ENCODE measurements around the gene ATP9A. TPM values are rescaled to one million over a fixed set of nuclear protein-coding genes. Genes with fewer than 3 reads are reported as not detected.

ATP9A gene
- total RNA-seq, 2 experiments from 2014 or later: 1.0 to 1.2 TPM

DNA sequence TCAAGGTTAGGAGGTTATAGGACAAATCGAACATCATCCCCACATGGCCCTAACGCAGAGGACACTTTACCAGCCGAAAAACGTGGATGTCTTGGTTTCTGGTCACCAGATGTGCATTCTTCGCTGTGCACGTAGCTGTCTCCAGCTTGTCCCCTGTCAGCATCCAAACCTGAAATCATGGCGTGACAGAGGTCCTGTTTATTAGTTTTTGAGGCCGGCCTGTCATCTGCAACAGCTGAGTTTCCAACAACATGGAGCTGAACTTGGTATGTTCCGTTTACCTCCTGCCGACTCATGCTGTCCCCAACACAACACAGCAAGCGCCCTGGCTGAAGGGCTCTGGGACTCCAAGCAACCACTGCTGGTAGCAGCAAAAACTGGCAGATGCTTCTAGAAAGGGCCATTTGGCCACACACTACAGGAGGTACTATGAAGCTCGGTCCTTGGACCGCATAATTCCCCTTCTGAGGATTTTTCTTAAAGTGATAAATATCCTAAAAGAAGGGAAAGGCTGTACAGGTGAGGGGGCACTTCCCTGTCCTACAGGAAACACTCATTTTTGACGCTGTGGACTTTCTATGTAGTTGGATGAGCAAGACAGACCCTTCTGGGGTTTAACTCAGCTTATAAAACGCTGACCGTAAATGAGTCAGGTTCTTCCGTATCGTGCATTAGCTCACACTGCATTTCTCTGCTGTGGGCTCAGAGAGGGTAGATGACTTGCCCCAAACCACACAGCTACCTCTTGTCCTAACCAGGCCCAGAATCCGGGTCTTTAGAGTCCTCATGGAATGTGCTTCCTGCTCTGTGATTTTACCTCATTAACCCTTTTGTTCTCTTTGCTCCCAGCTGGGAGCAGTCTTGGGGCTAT is 146.0 kb downstream of the ATP9A start:
- Mint-ChIP-seq H3K4me3 (no peak overlapping the region), H3K4me1 (peaks cover 14% of the 10 kb centered on the region), H3K36me3 (ENCODE audit: low read depth) (no peaks in the 10 kb centered on the region), H3K9me3 (no peaks in the 10 kb centered on the region), H3K27me3 (no peaks in the 10 kb centered on the region), H3K27ac (no peak overlapping the region)
- DNase-seq: no peak
- CTCF ChIA-PET: interaction anchor here (1.1 to 2.9 kb wide), 10 partner anchors 8 to 635 kb away, joined by 3 to 13 read pairs (median 6); no protein-coding TSS in a partner anchor
- POLR2A ChIA-PET: interaction anchor here (1.8 kb wide), 1 partner anchor 14 kb away, joined by 4 read pairs; no protein-coding TSS in a partner anchor

- ChIA-PET POLR2A (no interaction called here), CTCF (interaction anchor here (0.7 to 2.0 kb wide), 2 partner anchors 9 to 11 kb away, joined by 4 to 6 read pairs; no protein-coding TSS in a partner anchor)
- Mint-ChIP-seq H3K9me3 (no peaks in the 10 kb centered on the region), H3K27ac (no peak overlapping the region), H3K4me3 (no peak overlapping the region), H3K4me1 (peaks cover 14% of the 10 kb centered on the region), H3K36me3 (ENCODE audit: low read depth) (no peaks in the 10 kb centered on the region), H3K27me3 (no peaks in the 10 kb centered on the region)
- no peak for DNase-seq
Measured at GRCh38 chr20:51620432-51620831, 147.8 kb downstream of the ATP9A start.

DNA sequence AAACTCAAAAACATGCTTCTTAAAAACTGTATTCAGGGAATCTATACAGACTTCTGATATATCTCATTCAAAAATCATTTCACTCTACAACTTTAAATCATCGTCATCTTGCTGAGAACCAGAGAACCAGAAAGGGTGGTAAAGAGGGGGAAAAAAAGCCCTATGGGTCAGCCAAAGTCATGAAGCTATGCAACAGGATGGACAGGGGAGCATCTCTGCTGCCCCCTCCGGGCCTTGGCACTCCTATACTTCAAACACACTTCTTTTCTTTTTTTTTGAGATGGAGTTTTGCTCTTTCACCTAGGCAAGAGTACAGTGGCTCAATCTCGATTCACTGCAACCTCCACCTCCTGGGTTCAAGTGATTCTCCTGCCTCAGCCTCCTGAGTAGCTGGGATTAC is 152.1 kb downstream of the ATP9A start:
- Mint-ChIP-seq H3K27me3 (peaks cover 9% of the 10 kb centered on the region), H3K27ac (no peak overlapping the region), H3K9me3 (no peaks in the 10 kb centered on the region), H3K36me3 (ENCODE audit: low read depth) (no peaks in the 10 kb centered on the region), H3K4me3 (no peak overlapping the region), H3K4me1 (peaks cover 8% of the 10 kb centered on the region)
- ChIA-PET CTCF (interaction anchor here (0.6 to 0.8 kb wide), 2 partner anchors 8 to 166 kb away, joined by 3 to 4 read pairs; no protein-coding TSS in a partner anchor), POLR2A (no interaction called here)
- no peak for DNase-seq

DNA sequence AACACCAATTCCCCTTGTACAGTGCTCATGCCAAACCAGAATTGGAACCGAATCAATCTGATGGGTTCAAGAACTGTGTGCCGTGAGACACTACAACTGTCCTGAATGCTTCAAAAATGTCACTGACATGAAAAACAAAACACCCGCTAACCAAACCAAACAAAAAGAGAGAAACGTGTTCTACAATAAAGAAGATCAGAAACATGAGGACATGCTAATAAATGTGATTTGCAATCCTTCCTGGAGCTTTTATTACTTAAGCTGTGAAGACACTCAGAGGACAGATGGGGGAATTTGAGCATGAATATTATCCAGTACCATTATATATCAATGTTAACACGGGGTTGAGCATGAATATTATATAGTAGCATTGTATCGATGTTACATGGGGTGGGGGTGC is 153.5 kb downstream of the ATP9A start:
- Mint-ChIP-seq H3K36me3 (ENCODE audit: low read depth) (no peaks in the 10 kb centered on the region), H3K27ac (no peak overlapping the region)
- CTCF ChIA-PET: interaction anchor here (1.7 to 2.9 kb wide), 2 partner anchors 8 to 19 kb away, joined by 3 to 13 read pairs; no protein-coding TSS in a partner anchor

GRCh38 chr20:51613580-51613979 is 154.6 kb downstream of the ATP9A start:
- no peak overlapping the region for H3K4me3 Mint-ChIP-seq
- DNase-seq: no peak
- H3K4me1 Mint-ChIP-seq: peaks cover 27% of the 10 kb centered on the region
- peaks cover 17% of the 10 kb centered on the region for H3K27me3 Mint-ChIP-seq
- POLR2A ChIA-PET: no interaction called here
- no peaks in the 10 kb centered on the region for H3K36me3 Mint-ChIP-seq (ENCODE audit: low read depth)
- no peak overlapping the region for H3K27ac Mint-ChIP-seq
- H3K9me3 Mint-ChIP-seq: no peaks in the 10 kb centered on the region
- CTCF ChIA-PET: interaction anchor here (1.7 to 2.9 kb wide), 2 partner anchors 9 to 20 kb away, joined by 3 to 13 read pairs; no protein-coding TSS in a partner anchor

More for the DNA sequence above, 153.5 kb downstream of the ATP9A start:
- no peak overlapping the region for H3K4me3 Mint-ChIP-seq
- no peak for DNase-seq
- no peaks in the 10 kb centered on the region for H3K9me3 Mint-ChIP-seq
- H3K4me1 Mint-ChIP-seq: peaks cover 16% of the 10 kb centered on the region
- POLR2A ChIA-PET: no interaction called here
- H3K27me3 Mint-ChIP-seq: peaks cover 17% of the 10 kb centered on the region

- no peaks in the 10 kb centered on the region for H3K9me3 Mint-ChIP-seq
- no peak for DNase-seq
- peaks cover 17% of the 10 kb centered on the region for H3K27me3 Mint-ChIP-seq
- no peak overlapping the region for H3K4me3 Mint-ChIP-seq
- ChIA-PET CTCF (interaction anchor here (2.9 kb wide), 1 partner anchor 10 kb away, joined by 13 read pairs; no protein-coding TSS in a partner anchor), POLR2A (no interaction called here)
- peaks cover 33% of the 10 kb centered on the region for H3K4me1 Mint-ChIP-seq
- no peak overlapping the region for H3K27ac Mint-ChIP-seq
- no peaks in the 10 kb centered on the region for H3K36me3 Mint-ChIP-seq (ENCODE audit: low read depth)
Measured at GRCh38 chr20:51612896-51613295, 155.3 kb downstream of the ATP9A start.

DNA sequence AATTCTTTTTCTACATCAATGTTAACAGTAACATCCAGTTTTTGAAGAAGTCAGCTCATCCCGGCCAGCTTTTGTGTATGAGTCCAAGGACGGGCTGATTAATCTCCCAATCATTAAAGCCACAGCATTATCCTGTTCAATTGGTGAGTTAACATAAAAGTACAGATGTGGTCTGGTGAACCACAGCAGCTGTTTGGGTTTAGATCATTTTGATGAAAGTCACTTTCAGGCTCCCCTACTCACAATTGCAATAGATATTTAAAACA is 156.6 kb downstream of the ATP9A start:
- DNase-seq: no peak
- Mint-ChIP-seq H3K9me3 (no peaks in the 10 kb centered on the region), H3K27me3 (peaks cover 17% of the 10 kb centered on the region), H3K36me3 (ENCODE audit: low read depth) (no peaks in the 10 kb centered on the region), H3K4me3 (no peak overlapping the region), H3K4me1 (peaks cover 40% of the 10 kb centered on the region), H3K27ac (no peak overlapping the region)
- CTCF ChIA-PET: interaction anchor here (0.9 to 1.9 kb wide), 3 partner anchors 11 to 17 kb away, joined by 4 to 6 read pairs (median 4); no protein-coding TSS in a partner anchor
- POLR2A ChIA-PET: no interaction called here

GRCh38 chr20:51610761-51611624 is 157.2 kb downstream of the ATP9A start:
- Mint-ChIP-seq H3K27me3 (peaks cover 17% of the 10 kb centered on the region), H3K9me3 (no peaks in the 10 kb centered on the region), H3K4me3 (no peak overlapping the region), H3K4me1 (peaks cover 40% of the 10 kb centered on the region), H3K36me3 (ENCODE audit: low read depth) (no peaks in the 10 kb centered on the region), H3K27ac (no peak overlapping the region)
- POLR2A ChIA-PET: no interaction called here
- CTCF ChIA-PET: interaction anchor here (0.8 to 1.9 kb wide), 4 partner anchors 9 to 17 kb away, joined by 4 to 6 read pairs (median 4); no protein-coding TSS in a partner anchor
- no peak for DNase-seq

DNA sequence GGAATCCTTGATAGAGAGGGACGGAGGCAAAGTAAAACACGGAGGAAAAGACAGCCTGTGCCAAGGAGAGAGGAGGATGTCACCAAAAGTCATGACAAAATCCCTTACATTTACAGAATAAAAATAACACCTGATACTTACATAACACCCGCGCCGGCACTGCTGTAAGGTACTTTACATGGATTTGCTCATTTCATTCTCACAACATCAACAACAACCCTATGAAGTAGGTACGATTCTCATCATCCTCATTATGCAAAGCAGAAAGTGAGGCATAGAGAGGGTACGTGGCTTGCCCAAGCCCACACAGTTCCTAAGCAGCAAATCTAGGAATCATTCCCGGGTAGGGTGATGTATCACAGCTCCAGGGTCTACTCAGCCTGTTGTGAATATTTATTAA is 158.1 kb downstream of the ATP9A start:
- Mint-ChIP-seq H3K9me3 (no peaks in the 10 kb centered on the region), H3K27ac (no peak overlapping the region), H3K4me1 (peaks cover 40% of the 10 kb centered on the region), H3K27me3 (peaks cover 17% of the 10 kb centered on the region), H3K36me3 (ENCODE audit: low read depth) (no peaks in the 10 kb centered on the region), H3K4me3 (no peak overlapping the region)
- ChIA-PET POLR2A (no interaction called here), CTCF (interaction anchor here (1.1 to 1.9 kb wide), 3 partner anchors 16 to 27 kb away, joined by 4 to 6 read pairs (median 5); no protein-coding TSS in a partner anchor)
- DNase-seq: no peak

GRCh38 chr20:51609251-51609650 is 158.9 kb downstream of the ATP9A start:
- H3K27ac Mint-ChIP-seq: no peak overlapping the region
- H3K9me3 Mint-ChIP-seq: no peaks in the 10 kb centered on the region
- no peak overlapping the region for H3K4me3 Mint-ChIP-seq
- peaks cover 42% of the 10 kb centered on the region for H3K4me1 Mint-ChIP-seq
- H3K36me3 Mint-ChIP-seq (ENCODE audit: low read depth): no peaks in the 10 kb centered on the region
- POLR2A ChIA-PET: interaction anchor here (1.3 kb wide), 2 partner anchors 13 to 14 kb away, joined by 4 read pairs; no protein-coding TSS in a partner anchor
- CTCF ChIA-PET: interaction anchor here (0.6 to 1.2 kb wide), 5 partner anchors 10 to 626 kb away, joined by 3 to 6 read pairs (median 3); no protein-coding TSS in a partner anchor
- H3K27me3 Mint-ChIP-seq: peaks cover 15% of the 10 kb centered on the region
- no peak for DNase-seq

- peak overlapping the region; percentile 35 for H3K4me3 Mint-ChIP-seq
- peak overlapping the region; percentile 5 for H3K27ac Mint-ChIP-seq
- H3K9me3 Mint-ChIP-seq: no peaks in the 10 kb centered on the region
- no peak for DNase-seq
- ChIA-PET POLR2A (interaction anchor here (0.9 to 1.3 kb wide), 3 partner anchors 9 to 14 kb away, joined by 4 read pairs; no protein-coding TSS in a partner anchor), CTCF (interaction anchor here (1.1 to 1.3 kb wide), 4 partner anchors 13 to 235 kb away, joined by 3 to 13 read pairs (median 3); no protein-coding TSS in a partner anchor)
- H3K27me3 Mint-ChIP-seq: peaks cover 10% of the 10 kb centered on the region
- H3K36me3 Mint-ChIP-seq (ENCODE audit: low read depth): no peaks in the 10 kb centered on the region
- H3K4me1 Mint-ChIP-seq: peaks cover 42% of the 10 kb centered on the region
Measured at GRCh38 chr20:51608061-51608460, 160.1 kb downstream of the ATP9A start.

DNA sequence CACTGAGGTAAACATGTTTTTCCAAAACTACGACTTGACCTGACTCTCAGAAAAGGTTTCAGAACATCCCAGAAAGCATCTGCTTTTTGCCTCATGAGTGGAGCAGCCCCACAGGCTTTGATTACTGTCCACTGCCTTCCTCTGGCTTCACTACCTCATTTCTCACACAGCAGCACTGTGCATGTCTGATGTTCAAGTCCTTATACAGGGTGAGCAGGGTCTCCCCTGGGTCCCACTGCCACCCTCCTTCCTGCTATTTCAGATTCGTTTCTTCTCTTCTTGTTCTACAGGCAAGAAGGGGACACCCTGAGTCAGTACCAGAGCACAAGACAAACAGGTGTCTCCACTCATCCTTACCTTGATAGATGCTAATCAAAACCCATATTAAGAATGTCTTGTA is 161.0 kb downstream of the ATP9A start:
- DNase-seq: no peak
- no peak overlapping the region for H3K27ac Mint-ChIP-seq
- H3K4me1 Mint-ChIP-seq: peaks cover 42% of the 10 kb centered on the region
- no peaks in the 10 kb centered on the region for H3K36me3 Mint-ChIP-seq (ENCODE audit: low read depth)
- H3K9me3 Mint-ChIP-seq: no peaks in the 10 kb centered on the region
- ChIA-PET POLR2A (no interaction called here), CTCF (no interaction called here)
- H3K4me3 Mint-ChIP-seq: no peak overlapping the region
- peaks cover 8% of the 10 kb centered on the region for H3K27me3 Mint-ChIP-seq
